Smooth muscle cell of the brain vasculature (primary cell): ENCODE results near the gene SLC13A4.

Experiments
- DNase-seq: peaks from one replicate; pipeline ENCODE4 v3.0.0-alpha.2; 2012; ENCODE audit warnings: low read depth, low spot score

The SLC13A4 gene

DNA sequence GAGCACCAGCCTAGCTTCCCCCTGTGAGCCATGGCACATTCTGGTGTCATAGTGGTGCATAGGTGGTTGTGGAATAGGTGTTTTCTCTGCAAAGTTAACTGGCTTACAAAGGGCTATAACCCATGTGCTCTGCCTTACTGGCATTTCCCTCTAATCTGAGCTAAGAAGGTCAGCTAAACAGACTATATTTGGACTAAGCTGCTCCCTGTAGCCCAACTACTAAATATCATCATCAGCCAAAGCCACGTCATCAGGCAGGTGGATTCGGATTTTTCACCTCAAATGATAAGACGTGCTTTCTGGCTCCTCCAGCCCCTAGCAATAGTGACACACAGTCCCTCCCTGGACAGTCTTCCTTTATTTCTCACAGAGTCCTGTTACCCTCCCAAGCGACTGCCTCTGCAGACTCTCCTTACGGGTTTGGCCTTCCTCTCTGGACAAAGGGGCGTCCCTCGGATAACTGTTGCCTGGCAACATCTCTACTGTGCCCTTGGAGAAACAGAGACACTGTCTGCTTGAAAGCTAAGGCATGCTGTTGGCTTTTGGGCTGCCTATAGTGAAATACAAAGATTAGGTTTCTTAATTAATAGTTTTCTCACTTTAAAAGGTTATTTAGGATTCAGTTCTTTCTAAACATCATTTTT lies 9.1 kb downstream of the SLC13A4 start:
- DNase-seq: no peak

DNA sequence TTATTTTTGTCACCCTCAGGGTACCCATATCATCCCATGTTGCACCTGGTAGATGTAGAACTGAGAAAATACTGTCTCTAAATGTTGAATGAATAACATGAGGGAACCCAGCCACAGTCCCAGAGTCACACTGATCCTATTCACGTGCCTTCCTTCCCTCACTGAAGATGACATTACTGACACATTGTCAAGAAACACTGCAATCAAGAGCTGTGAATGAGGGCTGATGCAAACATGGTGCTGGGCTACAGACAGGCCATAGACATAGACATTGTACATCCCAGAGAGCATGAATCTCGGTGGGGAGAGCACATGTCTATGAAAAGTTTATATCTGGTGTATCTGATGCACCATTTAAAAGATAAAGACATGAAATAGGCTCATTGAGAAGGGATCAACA lies 9.8 kb downstream of the SLC13A4 start:
- DNase-seq: no peak

DNA sequence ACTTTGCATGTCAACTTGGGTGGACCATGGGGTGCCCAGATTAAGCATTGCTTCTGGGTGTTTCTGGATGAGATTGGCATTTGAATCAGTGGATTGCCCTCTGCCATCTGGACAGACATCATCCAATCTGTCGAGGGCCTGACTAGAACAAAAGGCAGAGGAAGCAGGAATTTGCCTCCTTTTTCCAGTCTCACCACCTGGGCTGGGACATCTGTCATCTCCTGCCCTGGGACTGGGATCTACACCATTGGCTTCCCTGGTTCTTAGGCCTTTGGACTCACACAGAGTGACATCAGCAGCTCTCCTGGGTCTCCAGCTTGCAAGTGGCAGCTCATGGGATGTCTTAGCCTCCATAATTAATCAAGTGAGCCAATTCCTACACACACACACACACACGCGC lies 10.3 kb downstream of the SLC13A4 start:
- no peak for DNase-seq

DNA sequence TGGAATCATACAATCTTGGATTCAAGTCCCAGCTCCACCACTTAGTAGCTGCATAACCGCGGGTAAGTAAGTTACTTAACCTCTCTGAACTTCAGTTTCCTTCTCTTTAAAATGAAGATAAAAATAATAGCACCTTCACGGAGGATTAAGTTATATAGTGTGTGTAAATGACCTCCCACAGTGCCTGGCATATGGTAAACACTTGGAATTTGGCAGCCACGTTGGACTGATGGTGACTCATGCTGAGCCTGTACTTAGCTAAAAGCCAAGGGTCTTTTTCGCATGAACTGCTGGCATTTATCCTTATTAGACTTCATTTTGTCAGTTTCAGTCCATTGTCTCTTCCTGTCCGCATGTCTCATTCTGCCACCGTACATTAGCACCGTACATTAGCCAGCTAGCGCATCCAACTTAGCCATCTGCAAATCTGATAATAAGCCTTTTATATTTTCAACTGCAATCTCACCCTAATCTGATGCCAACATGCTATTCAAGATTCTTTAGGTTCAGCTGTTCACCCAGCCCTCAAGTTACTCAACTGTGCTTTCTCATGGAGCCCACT lies 11.2 kb downstream of the SLC13A4 start:
- DNase-seq: peak; percentile 43

DNA sequence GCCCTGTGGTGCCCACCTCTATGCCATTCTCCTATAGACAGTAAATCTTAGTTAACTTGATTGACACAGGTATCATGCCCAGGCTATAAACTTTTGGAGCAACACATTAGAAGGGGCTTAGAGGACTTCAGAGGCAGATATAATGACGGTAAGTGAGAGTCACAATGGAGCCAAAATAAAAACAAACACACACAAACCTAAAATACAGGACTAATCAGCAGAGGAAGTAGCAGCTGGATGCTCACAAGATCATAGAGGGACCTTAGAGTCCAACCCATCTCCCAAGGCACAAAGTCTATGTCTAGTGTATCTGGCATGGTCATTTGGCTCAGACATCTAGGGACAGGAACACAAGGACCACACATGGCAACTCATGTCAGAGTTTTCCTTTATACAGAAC lies 12.3 kb downstream of the SLC13A4 start:
- no peak for DNase-seq

DNA sequence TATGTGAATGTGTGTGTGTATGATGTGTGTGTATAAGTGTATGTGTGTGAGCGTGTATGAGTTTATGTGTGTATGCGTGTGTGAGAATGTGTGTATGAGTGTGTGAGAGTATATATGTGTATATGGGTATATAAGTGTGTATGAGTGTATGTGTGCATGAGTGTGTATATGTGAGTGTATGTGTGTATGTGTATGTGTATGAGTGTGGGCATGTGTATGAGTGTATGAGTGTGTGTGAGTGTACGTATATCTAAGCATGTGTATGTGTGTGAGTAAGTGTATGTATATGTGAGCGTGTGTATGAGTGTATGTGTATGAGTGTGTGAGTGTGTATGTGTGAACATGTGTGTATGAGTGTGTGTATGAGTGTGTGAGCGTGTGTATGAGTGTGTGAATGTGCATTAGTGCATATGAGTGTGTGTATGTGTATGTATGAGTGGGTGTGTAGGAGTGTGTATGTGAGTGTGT lies 12.9 kb downstream of the SLC13A4 start:
- no peak for DNase-seq

DNA sequence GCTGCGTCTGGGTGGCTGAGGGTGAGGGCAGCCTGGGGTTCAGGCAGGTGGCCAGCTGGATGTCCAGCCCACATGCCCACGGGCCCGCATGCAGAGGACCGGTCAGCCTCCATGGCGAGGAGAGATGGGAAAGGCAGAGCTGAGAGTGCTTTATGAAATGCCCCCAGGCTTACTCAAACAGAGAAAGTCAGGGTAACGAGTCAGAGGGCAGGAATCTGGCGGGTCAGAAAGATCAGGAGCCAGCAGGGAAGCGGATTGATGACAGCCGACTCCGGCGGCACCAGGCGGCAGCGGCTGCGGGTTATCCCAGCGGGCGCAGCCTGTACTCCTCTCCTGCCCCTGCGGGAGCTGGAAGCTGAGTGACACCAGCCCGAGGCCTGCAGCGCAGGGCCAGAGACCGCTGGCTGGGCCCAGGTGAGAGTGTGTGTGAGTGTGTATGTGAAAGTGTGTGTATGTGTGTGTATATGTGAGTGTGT lies 13.4 kb downstream of the SLC13A4 start:
- peak; percentile 58 for DNase-seq

DNA sequence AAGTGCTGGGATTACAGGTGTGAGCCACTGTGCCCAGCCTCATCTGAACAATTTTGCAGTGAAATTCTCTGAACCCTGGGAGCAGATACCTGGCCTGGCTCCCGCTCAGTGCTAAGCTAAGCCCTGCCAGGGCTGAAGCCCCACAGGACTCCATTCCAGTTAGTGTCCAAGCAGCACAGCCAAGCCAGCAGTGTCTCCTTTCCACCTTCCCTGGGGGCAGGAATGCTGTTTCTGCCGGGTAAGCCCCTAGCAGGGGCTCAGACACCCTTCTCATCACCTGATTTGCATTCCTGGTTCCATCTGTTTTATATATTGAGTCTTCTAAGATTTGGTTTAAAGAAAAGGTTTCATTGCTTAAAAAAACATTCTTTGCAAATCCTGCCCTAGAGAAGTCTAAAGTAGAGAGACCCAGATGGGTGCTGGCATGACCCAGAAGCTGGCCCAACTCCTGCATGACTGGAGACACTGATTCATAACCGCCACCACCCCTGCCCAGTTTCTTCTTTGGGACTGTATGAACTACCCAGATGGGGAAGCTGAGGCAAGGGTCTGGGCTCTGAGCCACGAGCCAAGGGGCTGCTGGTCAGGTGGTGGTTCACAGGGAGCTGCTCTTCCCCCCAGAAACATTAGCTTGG lies 14.0 kb downstream of the SLC13A4 start:
- DNase-seq: no peak

DNA sequence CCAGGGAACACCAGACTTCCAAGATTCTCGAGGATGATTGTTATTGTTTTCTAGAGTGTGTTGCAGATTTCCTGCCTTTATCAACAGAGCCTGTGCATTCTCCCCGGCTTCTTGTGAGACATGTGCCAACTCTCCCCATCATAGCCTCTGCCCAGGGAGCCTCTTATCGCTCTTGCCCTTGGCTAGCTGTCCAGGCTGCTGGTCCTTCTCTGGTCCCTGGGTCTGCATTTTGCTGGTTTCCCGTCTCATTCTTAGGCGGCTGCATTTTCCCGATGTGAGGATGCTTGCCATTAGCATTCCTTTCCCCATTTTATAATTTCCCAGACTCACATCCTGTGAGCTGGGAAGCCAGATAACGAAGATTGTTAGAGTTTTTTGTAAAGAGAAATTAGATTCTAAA lies 15.2 kb downstream of the SLC13A4 start:
- no peak for DNase-seq

DNA sequence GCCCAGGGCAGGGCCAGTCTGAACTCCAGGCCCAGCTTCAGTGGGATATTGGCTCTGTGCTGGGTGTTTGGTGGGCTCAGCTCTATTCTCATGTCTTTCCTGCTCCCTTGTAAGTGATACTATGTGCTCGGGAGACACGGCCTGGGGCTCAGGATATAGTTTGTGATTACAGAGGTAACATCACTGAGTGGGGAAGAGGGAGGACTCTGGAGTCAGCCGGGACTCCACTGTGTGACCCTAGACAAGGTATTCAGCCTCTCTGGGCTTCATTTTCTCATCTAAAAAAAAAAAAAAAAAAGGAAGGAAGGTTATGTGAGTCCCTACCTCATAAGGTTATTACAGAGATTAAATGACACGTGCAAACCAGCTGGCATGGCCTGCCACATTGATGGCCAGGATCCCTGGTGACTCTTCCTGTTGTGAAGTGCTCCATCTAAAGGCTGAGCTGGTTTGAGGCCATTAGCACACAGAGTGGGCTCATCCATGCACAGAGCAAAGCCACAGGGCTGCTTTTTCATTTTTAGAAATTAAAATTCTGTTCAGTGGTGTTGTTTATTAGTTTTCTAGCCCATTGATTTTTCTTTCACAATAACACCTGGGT lies 15.7 kb downstream of the SLC13A4 start:
- DNase-seq: no peak

DNA sequence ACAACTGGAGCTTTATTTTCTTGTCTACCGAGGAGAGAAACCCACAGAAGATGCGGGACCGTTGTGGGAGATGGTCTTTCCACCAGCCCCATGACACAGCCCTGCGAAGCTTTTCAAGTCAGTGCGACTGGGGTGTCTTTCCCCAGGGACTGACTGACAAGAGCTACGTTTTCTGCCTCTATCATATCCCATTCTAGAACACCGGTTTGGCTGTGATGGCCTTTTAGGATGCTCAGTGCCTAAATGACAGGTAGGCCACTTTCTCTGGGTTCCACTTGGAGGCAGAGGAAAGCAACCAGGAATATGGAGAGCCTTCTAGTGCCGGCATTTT lies 16.9 kb downstream of the SLC13A4 start:
- no peak for DNase-seq

DNA sequence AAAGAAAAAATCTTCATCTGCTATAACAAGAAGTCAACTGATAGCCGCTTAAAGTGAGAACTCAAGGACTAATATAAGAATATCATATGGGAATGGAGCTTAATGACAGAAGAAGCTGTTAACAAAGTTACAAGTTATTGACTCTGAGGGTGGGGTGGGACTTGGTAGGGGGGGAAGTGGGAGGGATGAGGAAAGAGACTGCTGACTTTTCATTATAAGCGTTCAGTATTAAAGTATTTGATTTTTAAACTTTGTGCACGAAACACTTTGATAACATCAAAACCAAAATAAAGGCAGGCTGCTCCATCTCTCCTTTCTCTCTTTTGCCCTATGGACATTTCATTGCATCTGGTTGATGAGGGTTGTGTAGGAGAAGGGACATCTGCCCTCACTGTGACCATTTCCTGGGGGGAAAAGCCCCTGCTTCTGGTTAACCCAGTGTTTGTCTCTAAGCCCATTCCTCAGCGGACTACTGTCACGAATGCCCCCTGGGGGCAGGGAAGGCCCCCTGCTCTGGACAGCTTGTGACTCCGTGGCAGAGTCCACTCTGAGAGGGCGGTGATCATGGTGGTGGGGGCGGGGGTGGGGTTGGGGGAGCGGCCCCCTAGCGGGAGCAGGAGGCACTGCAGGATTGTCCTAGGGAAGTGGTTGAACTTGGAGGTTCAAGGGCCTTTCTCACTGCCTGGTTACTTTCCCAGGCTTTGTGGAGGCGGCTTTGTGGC lies 17.4 kb downstream of the SLC13A4 start:
- DNase-seq: no peak

DNA sequence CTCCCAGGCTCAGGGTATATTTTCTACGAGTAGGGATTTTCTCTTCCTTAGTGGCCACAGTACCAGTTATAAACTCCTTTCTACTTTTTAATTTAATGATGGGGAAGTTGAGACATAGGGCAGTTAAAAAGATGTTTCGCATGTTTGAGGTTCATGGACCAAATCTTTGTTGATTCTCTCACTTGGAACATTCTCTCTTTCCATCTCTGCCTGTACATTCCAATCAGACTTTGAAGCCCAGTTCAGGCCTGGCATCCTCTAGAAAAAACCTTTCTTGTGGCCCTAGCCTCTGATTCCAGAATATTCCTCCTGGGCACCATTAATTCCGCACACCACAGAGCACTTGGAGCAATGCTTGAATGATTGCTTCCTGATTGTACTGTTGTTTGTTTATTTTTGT lies 18.5 kb downstream of the SLC13A4 start:
- no peak for DNase-seq

DNA sequence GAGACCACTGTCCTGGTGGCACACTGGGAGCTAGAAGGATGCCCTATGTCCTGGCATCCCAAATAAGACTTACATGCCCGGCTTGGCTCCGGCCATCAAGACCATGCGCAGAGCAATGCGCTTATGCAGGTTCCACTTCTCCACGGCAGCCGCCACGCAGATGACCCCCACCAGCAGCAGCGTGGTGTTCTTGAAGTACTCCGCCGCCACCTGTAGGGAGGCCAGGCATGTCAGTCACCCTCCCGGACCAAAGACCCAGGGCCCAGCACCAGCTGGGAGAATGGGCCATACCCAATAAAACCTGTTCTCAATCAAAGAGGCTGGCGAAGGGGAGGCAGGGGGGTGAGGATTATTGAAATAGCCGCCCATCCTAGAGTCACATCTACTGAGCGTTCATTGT lies 19.9 kb downstream of the SLC13A4 start:
- DNase-seq: no peak

DNA sequence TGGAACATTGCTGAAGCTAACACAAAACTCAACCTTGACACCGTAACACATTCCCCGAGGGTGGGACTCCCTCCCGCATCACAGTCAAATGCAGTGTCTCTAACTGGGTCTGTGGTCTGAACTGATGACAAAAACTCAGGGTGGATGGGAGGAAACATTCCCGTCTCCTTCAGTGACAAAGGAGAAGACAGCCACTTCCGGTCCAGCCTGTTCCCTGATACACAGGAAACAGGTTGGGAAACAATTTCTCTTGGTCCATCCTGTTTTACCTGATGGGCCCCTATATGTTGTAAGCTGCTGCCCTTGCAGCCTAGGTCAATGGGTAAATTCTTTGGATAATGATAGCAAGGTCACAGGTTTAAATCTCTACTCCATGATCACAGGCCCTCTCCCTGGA lies 20.4 kb downstream of the SLC13A4 start:
- DNase-seq: no peak

DNA sequence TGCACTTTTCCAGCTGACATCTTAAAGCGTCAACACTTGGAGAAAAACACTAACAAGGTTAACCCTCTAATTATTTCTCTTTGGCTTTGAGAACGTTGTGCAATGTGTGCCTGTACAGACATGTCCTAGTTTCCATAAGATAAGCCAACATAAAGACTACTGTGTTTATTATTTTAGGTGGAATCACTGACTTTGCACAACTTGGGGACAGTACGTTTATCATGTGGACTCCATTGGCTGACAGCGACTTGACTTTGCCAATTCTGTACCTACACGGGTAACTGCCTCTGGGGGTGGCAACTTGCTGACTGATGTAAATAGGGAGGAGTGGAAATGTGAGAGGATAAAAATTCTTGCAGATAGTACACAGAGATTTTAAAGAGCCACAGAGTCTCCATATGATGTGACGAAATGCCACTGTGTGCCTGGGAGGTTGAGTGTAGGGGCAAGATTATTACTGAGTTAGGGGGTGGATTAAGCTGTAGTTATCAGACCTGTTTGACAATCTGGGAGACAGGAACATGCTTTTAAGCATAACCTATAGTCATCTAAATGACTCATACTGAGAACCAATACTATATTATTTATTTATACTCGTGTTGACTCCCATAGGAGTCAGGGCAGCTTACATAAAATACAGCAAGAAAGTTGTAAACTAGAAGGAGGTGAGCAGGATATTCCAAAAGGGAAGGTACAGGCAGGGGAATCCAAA lies 21.0 kb downstream of the SLC13A4 start:
- DNase-seq: no peak

DNA sequence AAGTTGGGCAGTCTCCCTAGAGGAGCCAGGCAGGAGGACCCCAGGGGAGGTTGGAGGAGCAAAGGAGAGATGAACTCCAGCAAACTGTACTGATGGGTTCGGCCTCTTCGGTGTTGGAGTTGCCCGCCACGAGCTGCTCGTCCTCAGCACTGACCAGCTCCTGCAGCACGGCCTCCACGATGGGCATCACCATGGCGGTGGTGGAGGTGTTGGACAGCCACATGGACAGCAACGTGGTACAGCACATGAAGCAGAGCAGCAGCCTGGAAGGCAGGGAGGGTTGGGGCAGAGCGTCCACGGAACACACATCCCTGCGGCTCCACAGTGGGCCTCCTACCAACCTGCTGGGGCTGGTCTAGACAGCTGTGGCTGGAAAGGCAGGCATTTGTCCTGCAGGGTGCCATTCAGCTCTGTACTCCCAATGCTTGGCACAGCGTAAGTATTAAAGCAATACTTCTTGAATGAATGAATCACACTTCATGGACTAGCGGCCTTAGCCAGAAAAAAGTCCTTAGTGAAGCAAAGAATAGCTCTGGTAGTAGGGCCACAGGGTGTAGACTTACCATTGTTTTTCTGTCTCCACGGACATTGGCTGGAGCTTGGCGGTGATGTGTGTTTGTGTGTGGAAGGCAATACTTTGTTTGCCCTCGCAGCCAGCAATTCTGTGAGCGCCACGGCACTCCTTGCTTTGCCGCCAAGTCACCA lies 21.8 kb downstream of the SLC13A4 start:
- no peak for DNase-seq

DNA sequence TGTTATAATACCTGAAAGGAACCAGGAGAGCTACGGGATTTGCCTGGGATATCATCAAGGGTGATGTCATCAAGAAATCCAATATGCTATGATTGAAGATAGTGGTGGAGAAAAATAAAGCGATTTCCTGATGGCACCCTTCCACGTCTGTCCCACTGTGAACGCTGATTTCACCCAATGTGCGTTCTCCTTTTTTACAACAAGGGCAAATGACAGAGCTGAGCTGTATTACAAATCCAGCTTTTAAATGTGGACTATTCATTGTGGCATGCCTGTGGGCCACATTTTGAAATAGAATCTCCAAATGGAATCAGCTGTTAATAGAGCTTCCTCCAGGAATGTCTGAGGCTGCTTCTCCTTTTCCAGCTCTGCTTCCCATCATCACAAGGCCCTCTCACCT lies 23.3 kb downstream of the SLC13A4 start:
- no peak for DNase-seq

DNA sequence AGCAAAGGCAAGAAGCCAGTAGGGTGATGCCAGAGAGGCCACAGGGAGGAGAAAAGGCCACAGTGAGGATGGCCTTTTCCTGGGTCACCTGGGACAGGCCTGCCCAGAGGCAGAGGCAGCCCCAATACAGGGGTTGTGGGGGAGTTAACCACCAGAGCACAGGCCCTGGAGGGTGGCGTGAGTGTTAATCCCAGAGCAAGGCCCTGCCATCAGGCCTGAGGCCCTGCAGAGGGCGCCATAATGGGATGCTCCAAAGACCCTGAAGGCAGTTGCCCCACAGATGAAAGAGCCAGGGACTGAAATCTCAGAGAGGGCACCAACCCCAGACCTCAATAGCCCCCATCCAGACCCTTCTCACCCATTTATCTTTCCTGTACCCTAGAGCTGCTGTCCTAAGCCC lies 23.9 kb downstream of the SLC13A4 start:
- DNase-seq: no peak

DNA sequence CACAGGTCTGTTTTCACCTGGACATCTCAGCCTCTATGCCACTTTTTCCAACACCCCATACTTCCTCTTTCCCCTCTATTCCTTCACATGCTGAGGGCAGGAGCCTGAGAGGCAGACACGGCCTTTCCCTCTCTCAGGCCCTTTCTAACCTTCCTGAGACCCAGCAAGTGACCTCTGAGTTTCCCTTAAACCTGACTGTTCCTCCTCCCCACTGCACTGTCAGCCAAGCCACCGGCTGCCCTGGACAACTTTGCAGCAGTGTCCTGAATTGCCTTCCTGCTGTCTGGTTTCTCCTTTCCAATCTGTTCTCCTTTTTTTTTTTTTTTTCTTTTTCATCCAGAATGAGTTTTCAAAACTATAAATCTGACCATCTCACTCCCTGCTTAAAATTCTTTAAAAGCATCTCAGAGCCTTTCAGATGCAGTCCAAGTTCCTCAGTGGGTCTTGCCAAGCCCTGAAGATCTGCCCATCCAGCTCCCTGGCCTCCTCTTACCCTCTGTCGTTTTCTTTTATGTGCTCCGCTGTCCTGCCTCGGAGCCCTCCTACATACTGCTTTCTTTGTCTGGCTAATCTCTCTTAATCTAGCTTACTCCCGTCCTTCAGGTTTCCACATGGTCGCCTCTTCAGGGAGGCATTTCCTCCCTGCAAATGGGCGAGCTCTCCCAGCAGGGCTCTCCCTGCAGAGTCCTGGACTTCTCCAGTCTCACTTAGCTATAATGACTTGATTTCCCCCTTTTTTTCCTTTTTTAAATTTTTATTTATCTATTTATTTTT lies 30.5 kb downstream of the SLC13A4 start:
- no peak for DNase-seq
